Neural cell (in vitro differentiated cells): Measurements from ENCODE around the gene TPCN1. TPM values are rescaled to one million over a fixed set of nuclear protein-coding genes. Genes with fewer than 3 reads are reported as not detected.

Source experiments
- H2AFZ ChIP-seq: fragments of 200-600, 300-800 bp; sonication (generic), shearing (Covaris generic); 2 replicates; pipeline ENCODE4 v1.6.0; 2014; ENCODE audit warnings: low read depth, mild to moderate bottlenecking, antibody characterized with exemption, low read length, moderate library complexity
- H3F3A ChIP-seq: fragments of 200-600 bp; shearing (Covaris generic); 2 replicates; pipeline ENCODE4 v1.6.1; 2016; ENCODE audit warnings: mild to moderate bottlenecking, moderate library complexity, mixed read lengths, antibody characterized with exemption, low read length; ENCODE audit not compliant: insufficient read depth, poor library complexity, severe bottlenecking
- H3K27ac ChIP-seq: fragments of 200-600, 300-800 bp; sonication (generic), shearing (Covaris generic); 2 replicates; pipeline ENCODE4 v1.5.1; 2014; ENCODE audit warnings: mild to moderate bottlenecking, low read length, moderate library complexity
- H3K27me3 ChIP-seq: fragments of 300-800, 200-600 bp; sonication (generic), shearing (Covaris generic); 2 replicates; pipeline ENCODE4 v1.6.0; 2014; ENCODE audit warnings: mild to moderate bottlenecking, low read depth, low read length, moderate library complexity; ENCODE audit not compliant: insufficient read depth
- H3K36me3 ChIP-seq: fragments of 300-800, 200-600 bp; sonication (generic), shearing (Covaris generic); 2 replicates; pipeline ENCODE4 v1.5.1; 2014; ENCODE audit warnings: mild to moderate bottlenecking, antibody characterized with exemption, low read length, moderate library complexity; ENCODE audit not compliant: insufficient read depth
- H3K4me2 ChIP-seq: fragments of 300-800, 200-600 bp; sonication (generic), shearing (Covaris generic); 2 replicates; pipeline ENCODE4 v1.6.0; 2014; ENCODE audit warnings: mild to moderate bottlenecking, low read length
- H3K4me3 ChIP-seq: fragments of 300-800, 200-600 bp; sonication (generic), shearing (Covaris generic); 2 replicates; pipeline ENCODE4 v1.5.1; 2014; ENCODE audit warnings: mild to moderate bottlenecking, low read length, moderate library complexity
- H3K79me2 ChIP-seq: fragments of 200-600 bp; shearing (Covaris generic); replicated peaks from 2 replicates; pipeline ENCODE4 v1.6.0; 2014; ENCODE audit warnings: mild to moderate bottlenecking, low read length, moderate library complexity; ENCODE audit not compliant: insufficient read depth
- H3K9ac ChIP-seq: fragments of 300-800, 200-600 bp; sonication (generic), shearing (Covaris generic); 2 replicates; pipeline ENCODE4 v1.6.1; 2016; ENCODE audit warnings: mild to moderate bottlenecking, low read length, mixed read lengths
- H3K9me2 ChIP-seq: fragments of 200-600 bp; shearing (Covaris generic); 2 replicates; pipeline ENCODE4 v1.6.1; 2016; ENCODE audit warnings: mild to moderate bottlenecking, low read length, mixed read lengths; ENCODE audit not compliant: insufficient read depth
- H3K9me3 ChIP-seq: fragments of 200-600, 300-800 bp; sonication (generic), shearing (Covaris generic); 2 replicates; pipeline ENCODE4 v1.6.1; 2016; ENCODE audit warnings: mild to moderate bottlenecking, mixed run types, low read length, moderate library complexity, mixed read lengths
- H4K20me1 ChIP-seq: fragments of 200-600 bp; shearing (Covaris generic); 2 replicates; pipeline ENCODE4 v1.6.1; 2016; ENCODE audit warnings: mild to moderate bottlenecking, mixed run types; ENCODE audit not compliant: insufficient read depth
- EP300 ChIP-seq: fragments of 450-650 bp; conservative IDR thresholded peaks from 2 replicates; pipeline ENCODE4 v1.6.1; 2014; ENCODE audit warnings: antibody characterized with exemption, mild to moderate bottlenecking, moderate library complexity; ENCODE audit not compliant: poor library complexity, severe bottlenecking
- EZH2 ChIP-seq: fragments of 200-600, 300-800 bp; shearing (Covaris generic), sonication (generic); IDR thresholded peaks from 2 replicates; pipeline ENCODE4 v1.6.1; 2014; ENCODE audit warnings: antibody characterized with exemption, low read length, borderline replicate concordance, mild to moderate bottlenecking; ENCODE audit not compliant: insufficient read depth, poor library complexity, severe bottlenecking
- MXI1 ChIP-seq: fragments of 450-650 bp; conservative IDR thresholded peaks from 2 replicates; pipeline ENCODE4 v1.6.1; 2014; ENCODE audit warnings: antibody characterized with exemption, mild to moderate bottlenecking; ENCODE audit not compliant: poor library complexity, severe bottlenecking
- POLR2AphosphoS5 ChIP-seq: IDR thresholded peaks from 2 replicates; pipeline ENCODE4 v1.6.1; 2012
- RAD21 ChIP-seq: fragments of 450-650 bp; conservative IDR thresholded peaks from 2 replicates; pipeline ENCODE4 v1.6.1; 2014; ENCODE audit warnings: antibody characterized with exemption, mild to moderate bottlenecking, moderate library complexity
- SMC3 ChIP-seq: fragments of 450-650 bp; conservative IDR thresholded peaks from 2 replicates; pipeline ENCODE4 v1.6.1; 2014; ENCODE audit warnings: antibody characterized with exemption, mild to moderate bottlenecking, moderate library complexity; ENCODE audit not compliant: poor library complexity
- TAF1 ChIP-seq: IDR thresholded peaks from 2 replicates; pipeline ENCODE4 v1.6.1; 2012; ENCODE audit warnings: low read depth
- polyA plus RNA-seq: library from polyadenylated mRNA; depleted of rRNA; stranded (reverse); fragments of >200 nt; gene quantifications from 2 replicates; pipeline ENCODE4 v1.2.3, GENCODE V29; 2014
- TF ChIP-seq, protein P1 (sequence below): fragments of 450-650 bp; IDR thresholded peaks from 2 replicates; pipeline ENCODE4 v1.5.1; 2014; ENCODE audit warnings: antibody characterized with exemption, mild to moderate bottlenecking, moderate library complexity; ENCODE audit not compliant: poor library complexity, severe bottlenecking
- TF ChIP-seq, protein P2 (sequence below): IDR thresholded peaks from 2 replicates; pipeline ENCODE4 v1.6.1; 2012; ENCODE audit warnings: borderline replicate concordance

TPCN1 gene
- polyA plus RNA-seq, 1 donor from 2014 or later: 4.0 TPM

DNA sequence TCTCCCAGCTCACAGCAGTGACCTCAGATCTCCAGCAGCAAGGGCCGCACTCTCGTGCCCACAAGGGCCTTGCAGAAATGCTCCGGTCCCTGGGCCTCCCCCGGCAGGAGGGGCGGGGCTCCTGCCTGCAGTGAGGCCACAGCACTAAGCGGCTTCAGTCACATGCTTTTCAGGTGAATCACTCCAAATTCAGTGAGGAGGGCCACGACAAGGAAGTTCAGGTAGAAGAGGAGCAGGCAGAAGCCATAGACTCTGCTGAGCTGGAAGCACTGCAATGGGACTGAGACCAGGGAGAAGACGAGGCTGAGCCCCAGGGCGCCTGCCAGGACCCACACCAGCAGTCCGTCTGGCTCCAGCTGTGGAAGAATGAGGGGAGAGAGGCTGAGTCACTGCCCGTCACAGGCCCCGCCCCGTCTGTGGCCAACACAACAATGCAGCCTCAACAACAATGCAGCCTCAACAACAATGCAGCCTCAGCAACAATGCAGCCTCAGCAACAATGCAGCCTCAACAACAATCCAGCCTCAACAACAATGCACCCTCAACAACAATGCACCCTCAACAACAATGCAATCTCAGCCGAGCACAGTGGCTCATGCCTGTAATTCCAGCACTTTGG is 78.5 kb downstream of the TPCN1 start:
- H3K9me3 ChIP-seq: no peaks in the 10 kb centered on the region
- TF ChIP-seq EP300 (no peak), EZH2 (no peak), POLR2AphosphoS5 (no peak), RAD21 (no peak), SMC3 (no peak), MXI1 (no peak), TAF1 (no peak)
- TF ChIP-seq, protein P1, sequence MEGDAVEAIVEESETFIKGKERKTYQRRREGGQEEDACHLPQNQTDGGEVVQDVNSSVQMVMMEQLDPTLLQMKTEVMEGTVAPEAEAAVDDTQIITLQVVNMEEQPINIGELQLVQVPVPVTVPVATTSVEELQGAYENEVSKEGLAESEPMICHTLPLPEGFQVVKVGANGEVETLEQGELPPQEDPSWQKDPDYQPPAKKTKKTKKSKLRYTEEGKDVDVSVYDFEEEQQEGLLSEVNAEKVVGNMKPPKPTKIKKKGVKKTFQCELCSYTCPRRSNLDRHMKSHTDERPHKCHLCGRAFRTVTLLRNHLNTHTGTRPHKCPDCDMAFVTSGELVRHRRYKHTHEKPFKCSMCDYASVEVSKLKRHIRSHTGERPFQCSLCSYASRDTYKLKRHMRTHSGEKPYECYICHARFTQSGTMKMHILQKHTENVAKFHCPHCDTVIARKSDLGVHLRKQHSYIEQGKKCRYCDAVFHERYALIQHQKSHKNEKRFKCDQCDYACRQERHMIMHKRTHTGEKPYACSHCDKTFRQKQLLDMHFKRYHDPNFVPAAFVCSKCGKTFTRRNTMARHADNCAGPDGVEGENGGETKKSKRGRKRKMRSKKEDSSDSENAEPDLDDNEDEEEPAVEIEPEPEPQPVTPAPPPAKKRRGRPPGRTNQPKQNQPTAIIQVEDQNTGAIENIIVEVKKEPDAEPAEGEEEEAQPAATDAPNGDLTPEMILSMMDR: no peak
- TF ChIP-seq, protein P2, sequence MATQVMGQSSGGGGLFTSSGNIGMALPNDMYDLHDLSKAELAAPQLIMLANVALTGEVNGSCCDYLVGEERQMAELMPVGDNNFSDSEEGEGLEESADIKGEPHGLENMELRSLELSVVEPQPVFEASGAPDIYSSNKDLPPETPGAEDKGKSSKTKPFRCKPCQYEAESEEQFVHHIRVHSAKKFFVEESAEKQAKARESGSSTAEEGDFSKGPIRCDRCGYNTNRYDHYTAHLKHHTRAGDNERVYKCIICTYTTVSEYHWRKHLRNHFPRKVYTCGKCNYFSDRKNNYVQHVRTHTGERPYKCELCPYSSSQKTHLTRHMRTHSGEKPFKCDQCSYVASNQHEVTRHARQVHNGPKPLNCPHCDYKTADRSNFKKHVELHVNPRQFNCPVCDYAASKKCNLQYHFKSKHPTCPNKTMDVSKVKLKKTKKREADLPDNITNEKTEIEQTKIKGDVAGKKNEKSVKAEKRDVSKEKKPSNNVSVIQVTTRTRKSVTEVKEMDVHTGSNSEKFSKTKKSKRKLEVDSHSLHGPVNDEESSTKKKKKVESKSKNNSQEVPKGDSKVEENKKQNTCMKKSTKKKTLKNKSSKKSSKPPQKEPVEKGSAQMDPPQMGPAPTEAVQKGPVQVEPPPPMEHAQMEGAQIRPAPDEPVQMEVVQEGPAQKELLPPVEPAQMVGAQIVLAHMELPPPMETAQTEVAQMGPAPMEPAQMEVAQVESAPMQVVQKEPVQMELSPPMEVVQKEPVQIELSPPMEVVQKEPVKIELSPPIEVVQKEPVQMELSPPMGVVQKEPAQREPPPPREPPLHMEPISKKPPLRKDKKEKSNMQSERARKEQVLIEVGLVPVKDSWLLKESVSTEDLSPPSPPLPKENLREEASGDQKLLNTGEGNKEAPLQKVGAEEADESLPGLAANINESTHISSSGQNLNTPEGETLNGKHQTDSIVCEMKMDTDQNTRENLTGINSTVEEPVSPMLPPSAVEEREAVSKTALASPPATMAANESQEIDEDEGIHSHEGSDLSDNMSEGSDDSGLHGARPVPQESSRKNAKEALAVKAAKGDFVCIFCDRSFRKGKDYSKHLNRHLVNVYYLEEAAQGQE: no peak
- H3K79me2 ChIP-seq: no peaks in the 10 kb centered on the region
- H3K27me3 ChIP-seq: peaks cover 3% of the 10 kb centered on the region
- no peak overlapping the region for H2AFZ ChIP-seq
- no peaks in the 10 kb centered on the region for H4K20me1 ChIP-seq
- no peak overlapping the region for H3K4me3 ChIP-seq
- H3K9ac ChIP-seq: no peak overlapping the region
- H3K36me3 ChIP-seq: no peaks in the 10 kb centered on the region
- no peaks in the 10 kb centered on the region for H3F3A ChIP-seq
- no peaks in the 10 kb centered on the region for H3K9me2 ChIP-seq
- H3K27ac ChIP-seq: no peak overlapping the region
- H3K4me2 ChIP-seq: no peak overlapping the region

DNA sequence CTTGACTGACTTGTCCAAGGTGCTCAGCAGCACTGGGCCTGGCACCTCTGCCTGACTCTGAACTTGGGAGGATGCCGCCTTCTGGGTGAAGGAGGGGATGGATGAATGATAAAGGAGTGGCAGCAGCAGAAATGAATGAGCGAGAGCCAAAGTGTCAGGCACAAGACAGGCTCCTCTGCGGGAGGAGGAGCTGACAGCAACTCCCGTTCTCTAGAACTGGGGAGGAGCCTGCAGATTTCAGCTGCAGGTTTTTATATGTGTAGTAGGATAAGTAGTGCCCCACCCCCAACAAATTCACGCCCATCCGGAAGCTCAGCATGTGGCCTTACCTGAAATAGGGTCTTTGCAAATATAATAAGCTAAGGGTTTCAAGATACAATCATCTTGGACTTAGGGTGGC is 80.5 kb downstream of the TPCN1 start:
- Histone ChIP-seq H4K20me1 (no peaks in the 10 kb centered on the region), H3K27ac (no peak overlapping the region), H3K4me2 (no peak overlapping the region), H3K9me2 (no peaks in the 10 kb centered on the region), H3K4me3 (no peak overlapping the region), H3F3A (no peaks in the 10 kb centered on the region), H2AFZ (no peak overlapping the region), H3K9me3 (no peaks in the 10 kb centered on the region), H3K36me3 (no peaks in the 10 kb centered on the region), H3K79me2 (no peaks in the 10 kb centered on the region), H3K27me3 (peaks cover 3% of the 10 kb centered on the region), H3K9ac (no peak overlapping the region)
- TF ChIP-seq EP300 (no peak), MXI1 (no peak), TAF1 (no peak), RAD21 (no peak), EZH2 (no peak), SMC3 (no peak), POLR2AphosphoS5 (no peak)
- TF ChIP-seq, protein P2: no peak
- TF ChIP-seq, protein P1: no peak
